22Rv1 (cell line): Measurements from ENCODE around the gene NKIRAS2.

Experiments used
- ZFX ChIP-seq: fragments of 450-650 bp; IDR thresholded peaks from 2 replicates; pipeline ENCODE4 v1.6.1; 2017; ENCODE audit warnings: antibody characterized with exemption, borderline replicate concordance
- TF ChIP-seq, protein P1 (sequence below): fragments of 450-650 bp; IDR thresholded peaks from 2 replicates; pipeline ENCODE4 v1.5.1; 2017; ENCODE audit warnings: mild to moderate bottlenecking

DNA sequence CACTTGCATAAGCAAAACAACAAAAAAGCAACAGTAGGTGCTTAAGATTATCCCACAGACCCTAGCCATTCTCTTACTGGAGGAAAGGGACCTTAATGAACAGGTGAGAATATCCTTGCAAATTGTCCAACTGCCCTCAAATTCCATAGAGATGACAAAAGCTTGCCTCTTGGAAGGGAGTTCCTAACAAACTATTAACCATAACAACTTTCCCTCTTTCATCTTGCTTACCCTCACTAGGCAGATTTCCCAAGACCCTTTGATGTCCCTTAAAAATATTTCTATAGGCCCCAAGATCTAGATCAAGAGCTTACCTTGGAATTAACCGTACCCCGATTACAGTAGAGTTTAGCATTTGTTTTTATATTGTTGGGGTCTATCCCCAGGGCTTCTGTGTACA, 31.5 kb upstream of the NKIRAS2 start:
- TF ChIP-seq, protein P1, sequence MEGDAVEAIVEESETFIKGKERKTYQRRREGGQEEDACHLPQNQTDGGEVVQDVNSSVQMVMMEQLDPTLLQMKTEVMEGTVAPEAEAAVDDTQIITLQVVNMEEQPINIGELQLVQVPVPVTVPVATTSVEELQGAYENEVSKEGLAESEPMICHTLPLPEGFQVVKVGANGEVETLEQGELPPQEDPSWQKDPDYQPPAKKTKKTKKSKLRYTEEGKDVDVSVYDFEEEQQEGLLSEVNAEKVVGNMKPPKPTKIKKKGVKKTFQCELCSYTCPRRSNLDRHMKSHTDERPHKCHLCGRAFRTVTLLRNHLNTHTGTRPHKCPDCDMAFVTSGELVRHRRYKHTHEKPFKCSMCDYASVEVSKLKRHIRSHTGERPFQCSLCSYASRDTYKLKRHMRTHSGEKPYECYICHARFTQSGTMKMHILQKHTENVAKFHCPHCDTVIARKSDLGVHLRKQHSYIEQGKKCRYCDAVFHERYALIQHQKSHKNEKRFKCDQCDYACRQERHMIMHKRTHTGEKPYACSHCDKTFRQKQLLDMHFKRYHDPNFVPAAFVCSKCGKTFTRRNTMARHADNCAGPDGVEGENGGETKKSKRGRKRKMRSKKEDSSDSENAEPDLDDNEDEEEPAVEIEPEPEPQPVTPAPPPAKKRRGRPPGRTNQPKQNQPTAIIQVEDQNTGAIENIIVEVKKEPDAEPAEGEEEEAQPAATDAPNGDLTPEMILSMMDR, result no peak
- no peak for TF ChIP-seq ZFX
